ENCODE measurements around the gene DLX2. TPM values are rescaled to one million over a fixed set of nuclear protein-coding genes. Genes with fewer than 3 reads are reported as not detected.
"Not testable (repeated sequence)": the region's sequence is repeated elsewhere in the genome, so short reads cannot be mapped to it uniquely, and the experiment has no call there.

Gene DLX2
- polyA plus RNA-seq: 1.1 TPM
- long read RNA-seq, donor 1, partial matches to known transcripts: 0 of 1 reads
- long read RNA-seq, donor 1, other reads (novel, unspliced or antisense): 0 of 1 reads
- long read RNA-seq, donor 2: 0 reads
- long read RNA-seq, donor 3: 0 reads
- long read RNA-seq, donor 4: 0 reads
- long read RNA-seq, donor 5, partial matches to known transcripts: 0 of 1 reads
- long read RNA-seq, donor 5, other reads (novel, unspliced or antisense): 0 of 1 reads
- long read RNA-seq, donor 6, partial matches to known transcripts: 0 of 1 reads
- long read RNA-seq, donor 6, other reads (novel, unspliced or antisense): 0 of 1 reads
- long read RNA-seq, donor 7, partial matches to known transcripts: 0 of 2 reads
- long read RNA-seq, donor 7, other reads (novel, unspliced or antisense): 0 of 2 reads
- long read RNA-seq, donor 8: 0 reads
- long read RNA-seq, donor 9: 0 reads
- long read RNA-seq, donor 10, partial matches to known transcripts: 0 of 2 reads
- long read RNA-seq, donor 10, other reads (novel, unspliced or antisense): 0 of 2 reads
- long read RNA-seq, donor 11: 0 reads

GRCh38 chr2:172102391-172103359 lies at the start of gene DLX2:
Gene DLX2 (minus strand): TSS chr2:172102900. CDS start chr2:172102538, 362 bp downstream.
- Histone ChIP-seq H3K4me1 (ENCODE audit: control insufficient read depth, insufficient read depth, low read length) (peaks cover 24% of the 10 kb centered on the region), H3K9me3 (ENCODE audit: control insufficient read depth, low read depth, low read length) (peaks cover 18% of the 10 kb centered on the region), H3K27ac (ENCODE audit: low read length) (no peak within 1 kb of the TSS), H3K4me3 (ENCODE audit: low read length) (peak within 1 kb of the TSS; percentile 30), H3K27me3 (ENCODE audit: control insufficient read depth, insufficient read depth, low read length) (peaks cover 99% of the 10 kb centered on the region), H3K36me3 (ENCODE audit: control insufficient read depth, insufficient read depth, low read length) (no peaks in the 10 kb centered on the region)
- no CpG with 5 or more reads among the region's 74 CpGs for WGBS (ENCODE audit: insufficient coverage, low lambda C conversion rate)
- peak; percentile 82 to 90 for DNase-seq

DNA sequence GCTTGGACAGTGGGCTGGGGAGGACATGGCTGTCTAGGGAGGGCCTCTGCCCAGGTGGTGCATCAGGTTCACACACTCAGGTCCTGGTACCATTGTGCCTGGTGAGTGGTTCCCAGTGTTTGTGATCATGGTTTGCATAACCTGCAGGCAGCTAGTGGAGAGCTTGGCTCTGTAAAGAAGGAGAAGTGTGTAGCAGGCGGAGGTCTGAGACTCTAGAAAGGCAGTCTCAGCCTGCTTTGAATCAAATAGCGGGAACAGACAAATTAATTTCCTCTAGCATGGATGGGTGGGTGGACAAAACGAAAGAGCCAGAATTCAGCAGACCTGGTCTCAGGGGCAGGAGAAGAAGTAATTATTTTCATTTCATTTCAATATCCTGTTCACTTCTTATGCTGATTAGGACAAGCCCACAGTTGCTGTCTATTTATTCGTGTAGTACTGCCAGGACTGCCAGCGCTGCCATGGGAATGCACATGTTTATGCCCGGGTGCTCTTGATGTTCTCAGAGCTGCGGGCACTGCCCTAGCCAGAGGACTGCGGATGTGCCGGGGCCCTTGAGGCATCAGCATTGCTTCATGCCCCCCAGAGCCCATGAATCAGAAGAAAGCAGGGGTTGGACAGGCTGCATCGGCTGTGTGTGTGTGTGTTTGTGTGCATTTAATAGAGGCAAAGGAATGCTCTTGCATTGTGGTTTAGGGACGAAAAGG lies 45.4 kb upstream of the DLX2 start:
- WGBS (ENCODE audit: insufficient coverage, low lambda C conversion rate): 100% methylated on average over 2 of the region's 11 CpGs
- H3K27ac ChIP-seq (ENCODE audit: low read length): no peak overlapping the region

DNA sequence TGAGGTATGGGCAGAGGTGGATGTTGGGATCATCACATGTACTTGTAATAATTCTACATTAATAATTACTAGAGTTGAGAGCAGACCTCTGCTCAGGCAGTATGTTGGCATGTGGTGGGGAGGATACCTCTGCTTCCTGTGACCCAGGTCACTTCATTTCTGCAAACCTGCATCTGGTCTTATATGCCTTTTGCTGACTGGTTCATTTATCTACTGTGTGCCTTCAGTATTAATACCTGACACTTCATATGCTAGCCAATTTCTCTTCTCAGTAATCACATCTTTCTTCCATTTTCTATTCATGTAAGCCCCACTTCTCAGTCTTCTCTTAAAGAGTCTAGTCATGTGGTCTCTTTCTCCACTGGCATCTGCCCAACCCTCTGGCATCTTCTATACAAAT lies 41.1 kb upstream of the DLX2 start:
- Histone ChIP-seq H3K4me3 (ENCODE audit: low read length) (no peak overlapping the region), H3K4me1 (ENCODE audit: control insufficient read depth, insufficient read depth, low read length) (no peaks in the 10 kb centered on the region), H3K27ac (ENCODE audit: low read length) (no peak overlapping the region), H3K27me3 (ENCODE audit: control insufficient read depth, insufficient read depth, low read length) (peaks cover 8% of the 10 kb centered on the region), H3K9me3 (ENCODE audit: control insufficient read depth, low read depth, low read length) (no peaks in the 10 kb centered on the region), H3K36me3 (ENCODE audit: control insufficient read depth, insufficient read depth, low read length) (no peaks in the 10 kb centered on the region)
- DNase-seq: no peak

More for the DNA sequence above, 45.4 kb upstream of the DLX2 start:
- peaks cover 9% of the 10 kb centered on the region for H3K27me3 ChIP-seq (ENCODE audit: control insufficient read depth, insufficient read depth, low read length)
- H3K4me1 ChIP-seq (ENCODE audit: control insufficient read depth, insufficient read depth, low read length): no peaks in the 10 kb centered on the region
- H3K4me3 ChIP-seq (ENCODE audit: low read length): no peak overlapping the region
- no peaks in the 10 kb centered on the region for H3K9me3 ChIP-seq (ENCODE audit: control insufficient read depth, low read depth, low read length)
- no peaks in the 10 kb centered on the region for H3K36me3 ChIP-seq (ENCODE audit: control insufficient read depth, insufficient read depth, low read length)
- no peak for DNase-seq

DNA sequence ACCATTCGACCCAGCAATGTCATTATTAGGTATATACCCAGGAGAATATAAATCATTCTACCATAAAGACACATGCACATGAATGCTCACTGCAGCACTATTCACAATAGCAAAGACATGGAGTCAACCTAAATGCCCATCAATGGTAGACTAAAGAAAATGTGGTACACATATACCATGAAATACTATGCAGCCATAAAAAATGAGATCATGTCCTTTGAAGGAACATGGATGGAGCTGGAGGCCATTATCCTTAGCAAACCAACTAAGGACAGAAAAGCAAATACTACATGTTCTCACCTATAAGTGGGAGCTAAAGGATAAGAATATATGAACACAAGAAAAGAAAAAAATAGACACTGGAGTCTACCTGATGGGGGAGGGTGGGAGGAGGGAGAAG lies 36.0 kb upstream of the DLX2 start:
- H3K27me3 ChIP-seq (ENCODE audit: control insufficient read depth, insufficient read depth, low read length); H3K27ac ChIP-seq (ENCODE audit: low read length); H3K4me1 ChIP-seq (ENCODE audit: control insufficient read depth, insufficient read depth, low read length); DNase-seq; H3K4me3 ChIP-seq (ENCODE audit: low read length); H3K36me3 ChIP-seq (ENCODE audit: control insufficient read depth, insufficient read depth, low read length); H3K9me3 ChIP-seq (ENCODE audit: control insufficient read depth, low read depth, low read length): not testable (repeated sequence)
- WGBS (ENCODE audit: insufficient coverage, low lambda C conversion rate): no CpG with 5 or more reads among the region's 1 CpG

DNA sequence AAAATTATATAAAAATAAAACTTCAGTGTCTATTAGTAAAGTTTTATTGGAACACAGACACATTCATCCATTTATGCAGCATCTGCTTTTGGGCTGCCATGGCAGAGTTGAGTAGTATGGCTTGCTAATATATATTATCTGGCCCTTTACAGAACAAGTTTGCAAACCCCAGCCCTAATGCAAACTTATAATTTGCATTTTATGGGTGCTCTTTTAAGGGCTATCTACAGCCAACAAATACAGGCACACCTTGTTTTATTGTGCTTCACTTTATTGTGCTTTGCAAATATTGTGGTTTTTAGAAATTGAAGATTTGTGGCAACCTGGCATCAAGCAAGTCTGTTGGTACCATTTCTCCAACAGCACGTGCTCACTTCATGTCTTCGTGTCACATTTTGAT lies 35.2 kb upstream of the DLX2 start:
- H3K36me3 ChIP-seq (ENCODE audit: control insufficient read depth, insufficient read depth, low read length): no peaks in the 10 kb centered on the region
- DNase-seq: no peak
- 88% methylated on average over 2 of the region's 2 CpGs for WGBS (ENCODE audit: insufficient coverage, low lambda C conversion rate)
- no peaks in the 10 kb centered on the region for H3K9me3 ChIP-seq (ENCODE audit: control insufficient read depth, low read depth, low read length)
- no peak overlapping the region for H3K27ac ChIP-seq (ENCODE audit: low read length)
- H3K4me3 ChIP-seq (ENCODE audit: low read length): no peak overlapping the region
- no peaks in the 10 kb centered on the region for H3K4me1 ChIP-seq (ENCODE audit: control insufficient read depth, insufficient read depth, low read length)
- no peaks in the 10 kb centered on the region for H3K27me3 ChIP-seq (ENCODE audit: control insufficient read depth, insufficient read depth, low read length)

GRCh38 chr2:172137109-172137508 lies 34.4 kb upstream of the DLX2 start:
- DNase-seq: no peak
- Histone ChIP-seq H3K4me1 (ENCODE audit: control insufficient read depth, insufficient read depth, low read length) (no peaks in the 10 kb centered on the region), H3K4me3 (ENCODE audit: low read length) (no peak overlapping the region), H3K9me3 (ENCODE audit: control insufficient read depth, low read depth, low read length) (no peaks in the 10 kb centered on the region), H3K36me3 (ENCODE audit: control insufficient read depth, insufficient read depth, low read length) (no peaks in the 10 kb centered on the region), H3K27ac (ENCODE audit: low read length) (no peak overlapping the region), H3K27me3 (ENCODE audit: control insufficient read depth, insufficient read depth, low read length) (no peaks in the 10 kb centered on the region)
- WGBS (ENCODE audit: insufficient coverage, low lambda C conversion rate): no CpG with 5 or more reads among the region's 2 CpGs

GRCh38 chr2:172135446-172135845 lies 32.7 kb upstream of the DLX2 start:
- WGBS (ENCODE audit: insufficient coverage, low lambda C conversion rate): 89% methylated on average over 3 of the region's 4 CpGs
- no peak overlapping the region for H3K4me3 ChIP-seq (ENCODE audit: low read length)
- no peaks in the 10 kb centered on the region for H3K4me1 ChIP-seq (ENCODE audit: control insufficient read depth, insufficient read depth, low read length)

DNA sequence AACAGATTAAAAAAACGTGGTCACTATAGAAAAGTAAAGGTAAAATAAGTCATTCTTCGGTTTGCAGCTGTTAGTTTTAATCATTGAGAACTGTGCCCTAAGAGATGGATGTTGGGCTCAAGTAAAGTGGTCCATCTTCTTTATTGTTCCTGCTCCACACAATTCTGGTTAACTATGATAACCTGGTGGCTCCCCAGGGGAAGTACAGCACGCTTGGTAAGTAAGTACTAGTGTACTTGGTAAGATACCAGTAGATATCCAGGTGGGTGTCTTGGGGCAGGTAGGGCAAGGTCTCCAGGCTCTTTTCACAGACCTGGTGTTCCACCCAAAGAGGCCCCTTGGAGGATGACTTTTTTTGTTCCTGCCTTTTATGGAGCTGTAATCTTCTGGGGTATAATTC lies 31.6 kb upstream of the DLX2 start:
- Histone ChIP-seq H3K27ac (ENCODE audit: low read length) (no peak overlapping the region), H3K4me3 (ENCODE audit: low read length) (no peak overlapping the region), H3K4me1 (ENCODE audit: control insufficient read depth, insufficient read depth, low read length) (no peaks in the 10 kb centered on the region), H3K27me3 (ENCODE audit: control insufficient read depth, insufficient read depth, low read length) (no peaks in the 10 kb centered on the region), H3K36me3 (ENCODE audit: control insufficient read depth, insufficient read depth, low read length) (no peaks in the 10 kb centered on the region), H3K9me3 (ENCODE audit: control insufficient read depth, low read depth, low read length) (no peaks in the 10 kb centered on the region)
- WGBS (ENCODE audit: insufficient coverage, low lambda C conversion rate): 80% methylated on average over 1 of the region's 3 CpGs
- no peak for DNase-seq

More at GRCh38 chr2:172135446-172135845, 32.7 kb upstream of the DLX2 start:
- no peak for DNase-seq
- Histone ChIP-seq H3K9me3 (ENCODE audit: control insufficient read depth, low read depth, low read length) (no peaks in the 10 kb centered on the region), H3K27me3 (ENCODE audit: control insufficient read depth, insufficient read depth, low read length) (no peaks in the 10 kb centered on the region), H3K36me3 (ENCODE audit: control insufficient read depth, insufficient read depth, low read length) (no peaks in the 10 kb centered on the region), H3K27ac (ENCODE audit: low read length) (no peak overlapping the region)

- Histone ChIP-seq H3K36me3 (ENCODE audit: control insufficient read depth, insufficient read depth, low read length) (no peaks in the 10 kb centered on the region), H3K4me1 (ENCODE audit: control insufficient read depth, insufficient read depth, low read length) (no peaks in the 10 kb centered on the region), H3K4me3 (ENCODE audit: low read length) (no peak overlapping the region), H3K27me3 (ENCODE audit: control insufficient read depth, insufficient read depth, low read length) (no peaks in the 10 kb centered on the region), H3K9me3 (ENCODE audit: control insufficient read depth, low read depth, low read length) (no peaks in the 10 kb centered on the region), H3K27ac (ENCODE audit: low read length) (no peak overlapping the region)
- DNase-seq: no peak
- WGBS (ENCODE audit: insufficient coverage, low lambda C conversion rate): no CpG with 5 or more reads among the region's 5 CpGs
Measured at GRCh38 chr2:172131713-172132555, 29.2 kb upstream of the DLX2 start.

Measured in large intestine (tissue), 12 donors.